Measurements from ENCODE around the gene C10orf67.

C10orf67 gene

DNA sequence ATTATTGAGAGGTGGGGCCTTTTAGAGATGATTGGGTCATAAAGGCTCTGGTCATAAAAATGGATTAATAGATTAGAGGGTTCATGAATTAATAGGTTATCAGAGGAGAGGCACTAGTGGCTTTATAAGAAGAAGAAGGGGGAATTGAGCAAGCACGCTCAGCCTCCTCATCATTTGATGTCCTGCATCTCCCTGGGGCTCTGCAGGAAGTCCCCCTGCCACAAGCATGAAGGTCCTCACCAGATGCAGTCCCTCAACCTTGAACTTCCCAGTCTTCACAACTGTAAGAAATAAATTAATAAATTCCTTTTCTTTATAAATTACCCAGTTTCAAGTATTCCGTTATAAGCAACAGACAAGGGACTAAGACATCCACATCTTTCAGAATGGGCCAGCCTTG is 17.1 kb upstream of the C10orf67 start:
- TF ChIP-seq EP300 (IDR thresholded peaks at IDR 0.05; ENCODE audit: borderline replicate concordance) (no peak), CREB1 (IDR thresholded peaks at IDR 0.05; ENCODE audit: low read depth) (no peak), NFIC (IDR thresholded peaks at IDR 0.05) (no peak), CEBPB (IDR thresholded peaks at IDR 0.05) (no peak), MAX (IDR thresholded peaks at IDR 0.05) (no peak), YY1 (IDR thresholded peaks at IDR 0.05; ENCODE audit: low read depth) (no peak), RAD21 (IDR thresholded peaks at IDR 0.05; ENCODE audit: low read depth) (no peak), ZBTB7A (IDR thresholded peaks at IDR 0.05; ENCODE audit: low read depth) (no peak), USF1 (IDR thresholded peaks at IDR 0.05) (no peak), TCF12 (IDR thresholded peaks at IDR 0.05; ENCODE audit: low read depth) (no peak), EGR1 (IDR thresholded peaks at IDR 0.05) (no peak), FOXM1 (IDR thresholded peaks at IDR 0.05; ENCODE audit: borderline replicate concordance, low read depth) (no peak), TEAD4 (IDR thresholded peaks at IDR 0.05) (no peak)
- TF ChIP-seq, protein P1, sequence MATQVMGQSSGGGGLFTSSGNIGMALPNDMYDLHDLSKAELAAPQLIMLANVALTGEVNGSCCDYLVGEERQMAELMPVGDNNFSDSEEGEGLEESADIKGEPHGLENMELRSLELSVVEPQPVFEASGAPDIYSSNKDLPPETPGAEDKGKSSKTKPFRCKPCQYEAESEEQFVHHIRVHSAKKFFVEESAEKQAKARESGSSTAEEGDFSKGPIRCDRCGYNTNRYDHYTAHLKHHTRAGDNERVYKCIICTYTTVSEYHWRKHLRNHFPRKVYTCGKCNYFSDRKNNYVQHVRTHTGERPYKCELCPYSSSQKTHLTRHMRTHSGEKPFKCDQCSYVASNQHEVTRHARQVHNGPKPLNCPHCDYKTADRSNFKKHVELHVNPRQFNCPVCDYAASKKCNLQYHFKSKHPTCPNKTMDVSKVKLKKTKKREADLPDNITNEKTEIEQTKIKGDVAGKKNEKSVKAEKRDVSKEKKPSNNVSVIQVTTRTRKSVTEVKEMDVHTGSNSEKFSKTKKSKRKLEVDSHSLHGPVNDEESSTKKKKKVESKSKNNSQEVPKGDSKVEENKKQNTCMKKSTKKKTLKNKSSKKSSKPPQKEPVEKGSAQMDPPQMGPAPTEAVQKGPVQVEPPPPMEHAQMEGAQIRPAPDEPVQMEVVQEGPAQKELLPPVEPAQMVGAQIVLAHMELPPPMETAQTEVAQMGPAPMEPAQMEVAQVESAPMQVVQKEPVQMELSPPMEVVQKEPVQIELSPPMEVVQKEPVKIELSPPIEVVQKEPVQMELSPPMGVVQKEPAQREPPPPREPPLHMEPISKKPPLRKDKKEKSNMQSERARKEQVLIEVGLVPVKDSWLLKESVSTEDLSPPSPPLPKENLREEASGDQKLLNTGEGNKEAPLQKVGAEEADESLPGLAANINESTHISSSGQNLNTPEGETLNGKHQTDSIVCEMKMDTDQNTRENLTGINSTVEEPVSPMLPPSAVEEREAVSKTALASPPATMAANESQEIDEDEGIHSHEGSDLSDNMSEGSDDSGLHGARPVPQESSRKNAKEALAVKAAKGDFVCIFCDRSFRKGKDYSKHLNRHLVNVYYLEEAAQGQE (IDR thresholded peaks at IDR 0.05; ENCODE audit: low read depth): no peak

- no peak for TF ChIP-seq NFIC (IDR thresholded peaks at IDR 0.05)
- no peak for TF ChIP-seq TAF1 (IDR thresholded peaks at IDR 0.05; ENCODE audit: low read depth)
- no peak for TF ChIP-seq ZBTB7A (IDR thresholded peaks at IDR 0.05; ENCODE audit: low read depth)
- no peak for TF ChIP-seq TCF12 (IDR thresholded peaks at IDR 0.05; ENCODE audit: low read depth)
- no peak for TF ChIP-seq USF1 (IDR thresholded peaks at IDR 0.05)
- no peak for TF ChIP-seq RAD21 (IDR thresholded peaks at IDR 0.05; ENCODE audit: low read depth)
- no peak for TF ChIP-seq EP300 (IDR thresholded peaks at IDR 0.05; ENCODE audit: borderline replicate concordance)
- no peak for TF ChIP-seq CREB1 (IDR thresholded peaks at IDR 0.05; ENCODE audit: low read depth)
- no peak for TF ChIP-seq CEBPB (IDR thresholded peaks at IDR 0.05)
- TF ChIP-seq, protein P1 (IDR thresholded peaks at IDR 0.05; ENCODE audit: low read depth): no peak
- no peak for TF ChIP-seq TEAD4 (IDR thresholded peaks at IDR 0.05)
- TF ChIP-seq FOXM1 (IDR thresholded peaks at IDR 0.05; ENCODE audit: borderline replicate concordance, low read depth): no peak
- no peak for TF ChIP-seq EGR1 (IDR thresholded peaks at IDR 0.05)
Measured at GRCh38 chr10:23359692-23360380, 15.2 kb upstream of the C10orf67 start.

- TF ChIP-seq RAD21 (IDR thresholded peaks at IDR 0.05; ENCODE audit: low read depth) (no peak), YY1 (IDR thresholded peaks at IDR 0.05; ENCODE audit: low read depth) (no peak)
Measured at GRCh38 chr10:23358357-23358756, 13.8 kb upstream of the C10orf67 start.

- no peak for TF ChIP-seq EP300 (IDR thresholded peaks at IDR 0.05; ENCODE audit: borderline replicate concordance)
- no peak for TF ChIP-seq TCF12 (IDR thresholded peaks at IDR 0.05; ENCODE audit: low read depth)
- no peak for TF ChIP-seq FOXM1 (IDR thresholded peaks at IDR 0.05; ENCODE audit: borderline replicate concordance, low read depth)
- TF ChIP-seq YY1 (IDR thresholded peaks at IDR 0.05; ENCODE audit: low read depth): no peak
- no peak for TF ChIP-seq CREB1 (IDR thresholded peaks at IDR 0.05; ENCODE audit: low read depth)
- TF ChIP-seq NFIC (IDR thresholded peaks at IDR 0.05): no peak
- no peak for TF ChIP-seq EGR1 (IDR thresholded peaks at IDR 0.05)
- no peak for TF ChIP-seq RAD21 (IDR thresholded peaks at IDR 0.05; ENCODE audit: low read depth)
- TF ChIP-seq CEBPB (IDR thresholded peaks at IDR 0.05): no peak
- TF ChIP-seq, protein P1 (IDR thresholded peaks at IDR 0.05; ENCODE audit: low read depth): no peak
- no peak for TF ChIP-seq USF1 (IDR thresholded peaks at IDR 0.05)
- TF ChIP-seq ZBTB7A (IDR thresholded peaks at IDR 0.05; ENCODE audit: low read depth): no peak
- TF ChIP-seq MAX (IDR thresholded peaks at IDR 0.05): no peak
- no peak for TF ChIP-seq TAF1 (IDR thresholded peaks at IDR 0.05; ENCODE audit: low read depth)
- TF ChIP-seq TEAD4 (IDR thresholded peaks at IDR 0.05): no peak
Measured at GRCh38 chr10:23354630-23355279, 10.2 kb upstream of the C10orf67 start.

Measured in Ishikawa (cell line).